CD4-positive, alpha-beta T cell treated with Interleukin-2 at 100 ng/mL for 4 hours (primary cell): ENCODE data around the gene FZD1.
A peak's percentile ranks its signal among the peaks of the same experiment; 100 is the strongest.

Source experiments
- DNase-seq: peaks from one replicate; pipeline ENCODE4 v3.0.0-alpha.2; 2020; ENCODE audit warnings: low spot score

Gene FZD1

GRCh38 chr7:91264046-91264923 lies at the start of gene FZD1:
FZD1 (plus strand) TSS chr7:91264433; CDS start chr7:91264881, 448 bp downstream.
- peak; percentile 34 for DNase-seq

- DNase-seq = no peak
Measured at GRCh38 chr7:91226411-91226810, 37.8 kb upstream of the FZD1 start.

- no peak for DNase-seq
Measured at GRCh38 chr7:91228327-91228726, 35.9 kb upstream of the FZD1 start.

GRCh38 chr7:91228927-91229558 lies 35.2 kb upstream of the FZD1 start:
- DNase-seq = no peak

GRCh38 chr7:91230100-91230499 lies 34.1 kb upstream of the FZD1 start:
- DNase-seq = no peak

GRCh38 chr7:91230503-91230902 lies 33.7 kb upstream of the FZD1 start:
- DNase-seq = no peak

GRCh38 chr7:91233212-91233611 lies 31.0 kb upstream of the FZD1 start:
- DNase-seq = no peak

- no peak for DNase-seq
Measured at GRCh38 chr7:91235211-91235832, 28.9 kb upstream of the FZD1 start.

- DNase-seq = no peak
Measured at GRCh38 chr7:91239171-91239604, 25.0 kb upstream of the FZD1 start.

GRCh38 chr7:91239772-91240171 lies 24.5 kb upstream of the FZD1 start:
- no peak for DNase-seq

- no peak for DNase-seq
Measured at GRCh38 chr7:91240376-91240941, 23.8 kb upstream of the FZD1 start.

GRCh38 chr7:91242097-91242844 lies 22.0 kb upstream of the FZD1 start:
- no peak for DNase-seq

GRCh38 chr7:91243591-91244301 lies 20.5 kb upstream of the FZD1 start:
- no peak for DNase-seq

GRCh38 chr7:91247500-91247899 lies 16.7 kb upstream of the FZD1 start:
- no peak for DNase-seq

GRCh38 chr7:91248996-91249395 lies 15.2 kb upstream of the FZD1 start:
- DNase-seq = no peak

- no peak for DNase-seq
Measured at GRCh38 chr7:91249506-91250233, 14.6 kb upstream of the FZD1 start.

- DNase-seq = no peak
Measured at GRCh38 chr7:91250706-91251105, 13.5 kb upstream of the FZD1 start.

GRCh38 chr7:91251877-91252276 lies 12.4 kb upstream of the FZD1 start:
- no peak for DNase-seq

GRCh38 chr7:91263384-91264045 lies 718 bp upstream of the FZD1 start:
- DNase-seq = no peak
